A673 (cell line): ENCODE results near the gene SAMD14.

Experiments used
- CTCF ChIP-seq: fragments of 300-800, 200-600 bp; sonication (generic); conservative IDR thresholded peaks from 2 replicates; pipeline ENCODE4 v1.5.1; 2017; ENCODE audit warnings: low read depth, mild to moderate bottlenecking, antibody characterized with exemption, low read length, moderate library complexity, mixed read lengths
- EZH2 ChIP-seq: fragments of 200-600 bp; sonication (generic); IDR thresholded peaks from 2 replicates; pipeline ENCODE4 v1.6.1; 2017; ENCODE audit warnings: borderline replicate concordance, low read depth, mild to moderate bottlenecking, mixed read lengths, antibody characterized with exemption, low read length; ENCODE audit not compliant: poor library complexity, severe bottlenecking

- TF ChIP-seq CTCF (no peak), EZH2 (no peak)
Observed at GRCh38 chr17:50110591-50111349, 19.2 kb downstream of the SAMD14 start.
